GM12875 (cell line): ENCODE results near the gene ECM1.
A peak's percentile ranks its signal among the peaks of the same experiment; 100 is the strongest.

ENCODE experiments used
- H3K4me3 ChIP-seq: one replicate; pipeline ENCODE4 v1.5.1; 2011; ENCODE audit warnings: low read depth, low read length, control low read depth
- TF ChIP-seq, protein P1 (sequence below): IDR thresholded peaks from 2 replicates; pipeline ENCODE4 v1.5.1; 2011; ENCODE audit warnings: low read depth, mild to moderate bottlenecking, control low read depth, inconsistent platforms, low read length, moderate library complexity, borderline replicate concordance; ENCODE audit not compliant: insufficient read depth

The ECM1 gene

DNA sequence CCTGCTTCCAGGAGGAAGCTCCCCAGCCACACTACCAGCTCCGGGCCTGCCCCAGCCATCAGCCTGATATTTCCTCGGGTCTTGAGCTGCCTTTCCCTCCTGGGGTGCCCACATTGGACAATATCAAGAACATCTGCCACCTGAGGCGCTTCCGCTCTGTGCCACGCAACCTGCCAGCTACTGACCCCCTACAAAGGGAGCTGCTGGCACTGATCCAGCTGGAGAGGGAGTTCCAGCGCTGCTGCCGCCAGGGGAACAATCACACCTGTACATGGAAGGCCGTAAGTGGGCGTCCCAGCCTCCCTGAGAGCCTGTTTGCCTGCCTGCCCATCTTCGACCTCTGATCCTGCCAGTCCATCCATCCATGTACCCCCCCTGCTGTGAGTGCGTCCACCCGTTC, 3.6 kb downstream of the ECM1 start:
- H3K4me3 ChIP-seq = no peak overlapping the region
- TF ChIP-seq, protein P1, sequence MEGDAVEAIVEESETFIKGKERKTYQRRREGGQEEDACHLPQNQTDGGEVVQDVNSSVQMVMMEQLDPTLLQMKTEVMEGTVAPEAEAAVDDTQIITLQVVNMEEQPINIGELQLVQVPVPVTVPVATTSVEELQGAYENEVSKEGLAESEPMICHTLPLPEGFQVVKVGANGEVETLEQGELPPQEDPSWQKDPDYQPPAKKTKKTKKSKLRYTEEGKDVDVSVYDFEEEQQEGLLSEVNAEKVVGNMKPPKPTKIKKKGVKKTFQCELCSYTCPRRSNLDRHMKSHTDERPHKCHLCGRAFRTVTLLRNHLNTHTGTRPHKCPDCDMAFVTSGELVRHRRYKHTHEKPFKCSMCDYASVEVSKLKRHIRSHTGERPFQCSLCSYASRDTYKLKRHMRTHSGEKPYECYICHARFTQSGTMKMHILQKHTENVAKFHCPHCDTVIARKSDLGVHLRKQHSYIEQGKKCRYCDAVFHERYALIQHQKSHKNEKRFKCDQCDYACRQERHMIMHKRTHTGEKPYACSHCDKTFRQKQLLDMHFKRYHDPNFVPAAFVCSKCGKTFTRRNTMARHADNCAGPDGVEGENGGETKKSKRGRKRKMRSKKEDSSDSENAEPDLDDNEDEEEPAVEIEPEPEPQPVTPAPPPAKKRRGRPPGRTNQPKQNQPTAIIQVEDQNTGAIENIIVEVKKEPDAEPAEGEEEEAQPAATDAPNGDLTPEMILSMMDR = no peak

DNA sequence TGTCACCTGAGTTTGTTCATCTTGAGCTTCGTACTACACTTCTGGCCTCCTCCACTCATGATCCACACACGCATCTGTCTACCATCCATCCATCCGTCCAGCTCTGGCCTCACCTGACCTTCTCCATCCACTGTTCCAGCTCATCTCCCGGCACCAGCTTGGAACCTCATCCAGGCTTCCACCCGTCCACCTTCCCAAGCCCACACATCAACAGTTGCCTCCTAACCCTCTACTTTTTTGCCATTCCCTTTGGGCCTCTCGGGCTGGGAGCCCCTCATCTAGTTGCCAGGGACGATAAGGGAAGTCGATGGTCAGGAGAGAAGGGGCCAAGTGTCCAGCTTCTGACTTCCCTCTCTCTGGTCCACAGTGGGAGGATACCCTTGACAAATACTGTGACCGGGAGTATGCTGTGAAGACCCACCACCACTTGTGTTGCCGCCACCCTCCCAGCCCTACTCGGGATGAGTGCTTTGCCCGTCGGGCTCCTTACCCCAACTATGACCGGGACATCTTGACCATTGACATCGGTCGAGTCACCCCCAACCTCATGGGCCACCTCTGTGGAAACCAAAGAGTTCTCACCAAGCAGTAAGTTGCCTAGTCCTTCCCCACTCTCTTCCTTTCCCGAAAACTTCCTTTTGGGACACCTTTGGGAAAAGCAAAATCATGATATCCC, 4.2 kb downstream of the ECM1 start:
- no peak overlapping the region for H3K4me3 ChIP-seq
- TF ChIP-seq, protein P1 = no peak

GRCh38 chr1:150512846-150513245, 4.9 kb downstream of the ECM1 start:
- TF ChIP-seq, protein P1 = no peak
- H3K4me3 ChIP-seq = no peak overlapping the region

GRCh38 chr1:150513351-150513791, 5.5 kb downstream of the ECM1 start:
- TF ChIP-seq, protein P1 = no peak
- H3K4me3 ChIP-seq = no peak overlapping the region

DNA sequence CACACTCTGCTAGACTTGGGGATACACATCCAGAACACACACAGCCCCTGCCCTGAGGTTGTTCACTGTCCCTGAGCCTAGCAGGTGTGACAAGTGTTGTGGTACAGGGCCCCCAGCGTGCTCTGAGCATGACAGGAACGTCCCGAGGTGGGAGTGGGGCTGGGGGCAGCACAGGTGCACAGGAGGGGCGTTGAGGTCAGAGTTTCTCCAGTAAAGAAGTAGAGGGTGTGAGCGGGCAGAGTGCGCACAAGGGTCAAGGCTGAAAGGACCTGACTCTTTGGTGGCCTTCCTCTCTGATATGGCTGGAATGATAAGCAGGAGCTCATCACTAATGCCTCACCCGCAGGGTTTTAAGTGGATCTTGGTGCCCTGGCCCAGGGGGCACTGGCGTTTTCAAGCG, 6.4 kb downstream of the ECM1 start:
- TF ChIP-seq, protein P1 = no peak
- no peak overlapping the region for H3K4me3 ChIP-seq

DNA sequence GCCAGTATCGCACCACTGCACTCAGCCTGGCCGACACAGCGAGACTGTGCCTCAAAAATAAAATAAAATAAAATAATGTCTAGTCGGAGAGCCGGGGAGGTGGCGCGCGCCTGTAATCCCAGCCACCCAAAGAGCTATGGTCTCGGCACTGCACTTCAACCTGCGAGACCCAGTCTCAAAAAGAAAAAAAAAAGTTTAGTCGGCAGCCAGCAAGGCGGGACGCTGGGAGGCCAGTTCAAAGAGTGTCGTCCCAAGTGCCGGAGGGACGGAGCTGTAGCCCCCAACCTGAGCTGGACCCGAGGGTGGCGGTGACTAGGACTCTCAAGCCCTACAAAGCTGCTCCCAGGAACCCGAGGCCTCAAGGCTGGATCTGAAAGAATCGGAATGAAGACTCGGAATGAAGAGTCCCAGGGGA, 7.0 kb downstream of the ECM1 start:
- TF ChIP-seq, protein P1 = no peak
- H3K4me3 ChIP-seq = peak overlapping the region; percentile 85

DNA sequence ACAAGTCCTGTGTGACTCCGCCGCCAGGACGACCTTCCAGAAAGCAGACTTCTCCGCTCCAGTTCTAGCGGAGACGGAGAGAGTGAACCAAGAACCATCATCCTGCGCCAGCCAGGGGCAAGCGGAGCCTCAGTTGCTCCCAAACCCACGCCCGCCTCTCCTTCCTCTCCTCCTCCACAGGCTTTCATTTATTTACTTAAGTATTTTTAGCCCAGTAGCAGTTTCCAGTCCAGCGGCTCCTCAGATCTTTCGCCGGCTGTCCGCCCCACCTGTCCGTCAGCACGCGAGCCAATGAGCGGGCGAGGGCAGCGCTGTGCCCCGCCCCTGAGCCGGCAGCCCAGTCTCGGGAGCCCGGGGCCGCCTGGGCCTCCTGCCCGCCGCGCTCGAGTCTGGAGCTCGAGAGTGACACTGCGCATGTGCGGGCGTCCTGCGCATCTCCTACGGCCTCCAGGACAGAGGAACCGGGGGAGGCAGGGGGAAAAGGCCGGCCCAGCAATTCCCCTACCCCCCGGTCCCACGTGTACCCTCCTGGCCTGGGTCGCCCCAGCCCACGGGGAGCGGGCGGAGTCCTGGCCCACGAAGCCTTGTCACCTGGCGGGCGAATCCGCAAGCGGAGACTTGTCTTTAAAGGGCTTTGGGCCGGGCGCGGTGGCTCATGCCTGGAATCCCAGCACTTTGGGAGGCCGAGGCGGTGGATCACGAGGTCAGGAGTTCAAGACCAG, 7.6 kb downstream of the ECM1 start, which contains the start of gene FALEC:
Gene FALEC (plus strand): TSS at position 425 of the 722 bp plus-strand sequence.
- TF ChIP-seq, protein P1 = no peak
- H3K4me3 ChIP-seq = peak within 1 kb of the TSS; percentile 85
